HepG2 (cell line): ENCODE measurements around the gene INTS15. TPM values are rescaled to one million over a fixed set of nuclear protein-coding genes. Genes with fewer than 3 reads are reported as not detected.

ENCODE experiments used
- BORCS8-MEF2B ChIP-seq: sonication (generic); formaldehyde crosslinking; IDR thresholded peaks from 2 replicates; pipeline ENCODE4 v1.8.0; 2022; ENCODE audit warnings: mild to moderate bottlenecking, missing genetic modification reagents
- CERS6 ChIP-seq: sonication (generic); formaldehyde crosslinking; IDR thresholded peaks from 2 replicates; pipeline ENCODE4 v1.5.0; 2020; ENCODE audit warnings: missing genetic modification reagents
- DNMT3B ChIP-seq: conservative IDR thresholded peaks from 2 replicates; pipeline ENCODE4 v1.6.1; 2016; ENCODE audit warnings: missing biosample characterization, control low read depth
- FOXP4 ChIP-seq: sonication (generic); formaldehyde crosslinking; IDR thresholded peaks from 2 replicates; pipeline ENCODE4 v1.4.0; 2020; ENCODE audit warnings: missing genetic modification reagents
- GATAD2A ChIP-seq: IDR thresholded peaks from 2 replicates; pipeline ENCODE4 v1.6.1; 2016
- GRHL1 ChIP-seq: sonication (generic); formaldehyde crosslinking; conservative IDR thresholded peaks from 2 replicates; pipeline ENCODE4 v1.8.0; 2022; ENCODE audit warnings: missing genetic modification reagents
- HIC2 ChIP-seq: sonication (generic); formaldehyde crosslinking; IDR thresholded peaks from 2 replicates; pipeline ENCODE4 v1.9.0; 2022; ENCODE audit warnings: low read depth, missing genetic modification reagents
- IKZF5 ChIP-seq: IDR thresholded peaks from 2 replicates; pipeline ENCODE4 v1.6.1; 2018; ENCODE audit warnings: missing genetic modification reagents, mild to moderate bottlenecking, missing compliant biosample characterization
- KAT8 ChIP-seq: IDR thresholded peaks from 2 replicates; pipeline ENCODE4 v1.6.1; 2016; ENCODE audit warnings: missing genetic modification reagents, missing compliant biosample characterization
- MBD4 ChIP-seq: IDR thresholded peaks from 2 replicates; pipeline ENCODE4 v1.6.1; 2012; ENCODE audit warnings: low read length, inconsistent platforms, borderline replicate concordance
- NFE2L2 ChIP-seq: fragments of 150-350 bp; IDR thresholded peaks from 2 replicates; pipeline ENCODE4 v1.6.1; 2014; ENCODE audit warnings: low read length
- RARG ChIP-seq: sonication (generic); formaldehyde crosslinking; IDR thresholded peaks from 2 replicates; pipeline ENCODE4 v1.4.0; 2020; ENCODE audit warnings: low read depth, mild to moderate bottlenecking, missing genetic modification reagents
- SAP130 ChIP-seq: IDR thresholded peaks from 2 replicates; pipeline ENCODE4 v1.6.1; 2016; ENCODE audit warnings: low read depth
- SRSF1 ChIP-seq: fragments of 200-400 bp; formaldehyde crosslinking; optimal IDR thresholded peaks from 2 replicates; pipeline ENCODE3; 2017; ENCODE audit warnings: mild to moderate bottlenecking, low read depth, low read length, moderate library complexity
- ZNF18 ChIP-seq: sonication (generic); formaldehyde crosslinking; IDR thresholded peaks from 2 replicates; pipeline ENCODE4 v1.8.0; 2022; ENCODE audit warnings: mild to moderate bottlenecking, missing genetic modification reagents; ENCODE audit not compliant: insufficient replicate concordance
- ZNF260 ChIP-seq: sonication (generic); formaldehyde crosslinking; IDR thresholded peaks from 2 replicates; pipeline ENCODE4 v1.4.0; 2020; ENCODE audit warnings: missing genetic modification reagents, low read depth, mild to moderate bottlenecking, borderline replicate concordance
- ZNF264 ChIP-seq: sonication (generic); formaldehyde crosslinking; IDR thresholded peaks from 2 replicates; pipeline ENCODE4 v1.4.0; 2020; ENCODE audit warnings: missing genetic modification reagents
- ZNF326 ChIP-seq: sonication (generic); formaldehyde crosslinking; IDR thresholded peaks from 2 replicates; pipeline ENCODE4 v1.4.0; 2020; ENCODE audit warnings: missing genetic modification reagents, borderline replicate concordance
- ZNF782 ChIP-seq: sonication (generic); formaldehyde crosslinking; IDR thresholded peaks from 2 replicates; pipeline ENCODE4 v1.4.0; 2020; ENCODE audit warnings: missing genetic modification reagents, mild to moderate bottlenecking, borderline replicate concordance
- ZNF83 ChIP-seq: sonication (generic); formaldehyde crosslinking; IDR thresholded peaks from 2 replicates; pipeline ENCODE4 v1.4.0; 2020; ENCODE audit warnings: missing genetic modification reagents, mild to moderate bottlenecking, borderline replicate concordance
- polyA plus RNA-seq, 8 experiments: library from polyadenylated mRNA; depleted of rRNA in 3 of 8; stranded (reverse) in 7 of 8; unstranded in 1 of 8; fragments of >200 nt; fragmentation: Illumina TruSeq in 4 of 8; extraction: Trizol in 4 of 8; gene quantifications; 2 replicates each; pipeline versions ENCODE4 v1.2.1 to v1.2.3, GENCODE V29; 2011 to 2016; ENCODE audit warnings: low read depth in 4 of 8, missing spikeins in 1 of 8, mixed read lengths in 1 of 8; ENCODE audit not compliant: insufficient read depth in 1 of 8
- total RNA-seq, 5 experiments: library from RNA; depleted of rRNA; stranded (reverse); fragments of >200 nt; fragmentation: Illumina TruSeq; extraction: Trizol; gene quantifications; 2 replicates each; pipeline ENCODE4 v1.2.3, GENCODE V29; 2016; ENCODE audit warnings: low read depth in 1 of 5

Gene INTS15
- total and polyA plus RNA-seq, 2 of the 13 experiments (the other 11 are each of a cell fraction or from before 2014, with no cell fraction given), result 16.3 to 25.7 TPM

- no peak for TF ChIP-seq ZNF260 (CRISPR knock-in tag)
- TF ChIP-seq BORCS8-MEF2B (CRISPR knock-in tag), result no peak
- no peak for TF ChIP-seq ZNF83
- TF ChIP-seq GATAD2A, result peak; percentile 38; the same call in 1 of the 2 replicates
- no peak for TF ChIP-seq DNMT3B (CRISPR knock-in tag)
- no peak for TF ChIP-seq ZNF264 (CRISPR knock-in tag)
- TF ChIP-seq ZNF782 (CRISPR knock-in tag), result no peak; the same call in 1 of the 2 replicates
- TF ChIP-seq CERS6 (CRISPR knock-in tag), result no peak
- TF ChIP-seq RARG (CRISPR knock-in tag), result no peak
- no peak for TF ChIP-seq HIC2 (CRISPR knock-in tag)
- no peak for TF ChIP-seq SRSF1
- TF ChIP-seq GRHL1 (CRISPR knock-in tag), result no peak
- peak; percentile 67 for TF ChIP-seq FOXP4 (CRISPR knock-in tag)
- TF ChIP-seq SAP130 (CRISPR knock-in tag), result peak; percentile 64
- no peak for TF ChIP-seq MBD4
- TF ChIP-seq NFE2L2, result no peak
- peak; percentile 38; the same call in 1 of the 2 replicates for TF ChIP-seq IKZF5 (CRISPR knock-in tag)
- no peak for TF ChIP-seq ZNF326 (CRISPR knock-in tag)
- 0 out of 2 replicates have a peak, but pooled peaks have one; percentile 42 for TF ChIP-seq KAT8 (CRISPR knock-in tag)
- peak; percentile 90 for TF ChIP-seq ZNF18 (CRISPR knock-in tag)
These were observed 14.4 kb upstream of the INTS15 start (continued) for GRCh38 chr7:6575281-6576023.
